GM18505 (cell line): ENCODE measurements around the gene VPS37D.
"Not testable (repeated sequence)": the region's sequence is repeated elsewhere in the genome, so short reads cannot be mapped to it uniquely, and the experiment has no call there.

ENCODE experiments used
- ATAC-seq: cut with Tn5 transposase; IDR thresholded peaks from one replicate; pipeline ENCODE4 v1.9.1; 2021; ENCODE audit not compliant: unreplicated experiment
- POLR2A ChIP-seq: IDR thresholded peaks from 4 replicates; pipeline ENCODE4 v1.6.1; 2011; ENCODE audit warnings: borderline replicate concordance; ENCODE audit not compliant: insufficient read depth, insufficient read length; ENCODE audit errors: extremely low read depth

VPS37D gene

GRCh38 chr7:73652541-73652949 is 15.1 kb upstream of the VPS37D start:
- TF ChIP-seq POLR2A, result no peak
- no peak for ATAC-seq

DNA sequence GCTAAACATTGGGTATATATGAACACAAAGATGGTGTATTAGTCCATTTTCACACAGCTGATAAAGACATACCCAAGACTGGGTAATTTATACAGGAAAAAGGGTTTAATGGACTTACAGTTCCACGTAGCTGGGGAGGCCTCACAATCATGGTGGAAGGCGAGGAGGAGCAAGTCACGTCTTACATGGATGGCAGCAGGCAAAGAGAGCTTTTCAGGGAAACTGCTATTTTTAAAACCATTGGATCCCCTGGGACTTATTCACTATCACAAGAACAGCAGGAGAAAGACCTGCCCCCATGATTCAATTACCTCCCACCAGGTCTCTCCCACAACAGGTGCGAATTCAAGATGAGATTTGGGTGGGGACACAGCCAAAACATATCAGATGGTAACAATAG is 12.3 kb upstream of the VPS37D start:
- ATAC-seq, result not testable (repeated sequence)

- no peak for TF ChIP-seq POLR2A
These were observed 7.6 kb upstream of the VPS37D start for GRCh38 chr7:73659983-73660382.

DNA sequence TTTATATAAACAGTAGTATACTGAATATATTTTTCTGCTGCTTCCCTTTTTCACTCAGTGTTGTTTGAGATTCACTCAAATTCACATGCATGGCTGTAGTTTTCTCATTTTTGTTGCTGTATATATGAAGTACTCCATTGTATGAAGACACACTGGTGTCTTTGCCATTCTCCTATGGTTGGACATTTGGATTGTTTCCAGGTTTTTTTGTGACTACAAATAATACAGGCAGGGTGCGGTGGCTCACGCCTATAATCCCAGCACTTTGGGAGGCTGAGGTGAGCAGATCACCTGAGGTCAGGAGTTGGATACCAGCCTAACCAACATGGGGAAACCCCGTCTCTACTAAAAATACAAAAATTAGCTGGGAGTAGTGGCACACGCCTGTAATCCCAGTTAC is 7.0 kb upstream of the VPS37D start:
- not testable (repeated sequence) for ATAC-seq

More at GRCh38 chr7:73659983-73660382, 7.6 kb upstream of the VPS37D start:
- no peak for ATAC-seq

GRCh38 chr7:73663033-73663432 is 4.6 kb upstream of the VPS37D start:
- no peak for ATAC-seq
- no peak for TF ChIP-seq POLR2A

DNA sequence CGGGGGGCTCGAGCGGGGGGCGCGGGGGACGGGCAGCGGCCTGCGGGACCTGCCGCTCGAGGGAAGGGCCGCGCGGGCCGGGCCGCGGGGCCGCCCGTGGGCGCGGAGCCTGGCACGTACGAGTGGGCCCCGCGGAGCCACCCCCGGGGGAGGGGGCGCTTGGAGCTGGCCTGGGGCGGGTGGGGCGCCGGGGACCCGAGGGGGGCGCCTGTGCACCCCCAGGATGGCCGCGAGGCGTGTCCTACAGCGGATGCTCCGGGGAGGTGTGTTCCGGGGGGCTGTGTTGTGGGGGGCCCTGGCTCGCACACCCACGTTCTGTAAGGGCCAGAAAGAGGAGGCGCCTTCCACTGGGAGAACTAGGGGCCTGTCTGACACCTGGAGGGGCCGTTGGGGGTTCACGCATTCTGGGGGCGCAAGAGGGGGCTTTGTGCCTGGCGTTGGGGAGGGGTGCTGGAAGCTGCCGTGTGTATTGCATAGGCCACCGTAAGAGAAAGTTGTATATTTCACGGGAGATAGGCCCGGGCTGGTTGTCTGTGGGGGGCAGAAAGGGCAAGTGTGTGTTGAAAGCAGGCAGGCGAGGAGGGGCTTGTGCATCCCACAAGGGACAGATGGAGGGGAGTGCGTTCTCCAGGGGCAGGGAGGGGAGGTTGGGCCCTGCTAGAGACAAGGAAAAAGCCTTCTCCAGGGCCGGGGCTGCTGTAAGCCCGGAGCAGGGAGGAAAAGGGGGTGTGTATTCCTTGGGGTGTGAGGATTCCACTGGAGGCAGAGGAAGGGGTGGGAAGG is 663 bp downstream of the VPS37D start:
- no peak for TF ChIP-seq POLR2A
- no peak for ATAC-seq

DNA sequence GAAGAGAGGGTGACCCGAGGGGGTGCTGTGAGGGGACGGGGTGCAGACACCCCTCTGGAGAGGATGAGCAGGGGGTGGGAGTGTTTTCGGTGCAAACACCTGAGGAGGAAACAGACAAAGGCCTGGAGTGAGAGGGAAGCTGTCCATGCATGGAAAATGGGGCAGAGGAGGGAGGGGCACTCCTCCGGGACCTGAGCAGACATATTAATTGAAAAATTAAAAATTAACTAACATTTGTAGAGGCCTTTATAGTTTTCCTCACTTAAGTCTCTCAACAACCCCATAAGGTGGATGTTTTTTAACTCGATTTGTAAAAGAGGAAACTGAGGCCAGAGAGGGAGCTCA is 1.2 kb downstream of the VPS37D start:
- ATAC-seq, result no peak
- TF ChIP-seq POLR2A, result no peak

- ATAC-seq, result no peak
- no peak for TF ChIP-seq POLR2A
These were observed 1.7 kb downstream of the VPS37D start for GRCh38 chr7:73669288-73669701.

- no peak for TF ChIP-seq POLR2A
- no peak for ATAC-seq
These were observed 2.3 kb downstream of the VPS37D start for GRCh38 chr7:73669858-73670385.

DNA sequence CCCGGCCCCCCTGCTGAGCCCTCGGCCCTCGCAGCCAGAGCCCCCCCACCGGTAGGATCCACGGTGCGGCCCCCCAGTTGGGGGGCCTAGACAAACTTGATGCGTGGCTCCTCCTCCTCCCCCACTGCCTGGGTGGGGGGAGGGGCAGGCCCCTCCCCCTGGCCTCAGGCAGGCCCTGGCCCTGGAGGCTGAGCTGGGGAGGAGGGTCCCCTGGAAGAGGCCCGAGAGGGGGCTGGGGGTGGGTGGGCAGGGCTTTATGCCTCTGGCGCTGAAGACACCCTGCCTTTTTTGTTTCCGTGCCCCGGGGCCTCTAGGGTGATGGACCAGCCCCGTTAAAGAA is 3.7 kb downstream of the VPS37D start:
- TF ChIP-seq POLR2A, result no peak
- ATAC-seq, result no peak

DNA sequence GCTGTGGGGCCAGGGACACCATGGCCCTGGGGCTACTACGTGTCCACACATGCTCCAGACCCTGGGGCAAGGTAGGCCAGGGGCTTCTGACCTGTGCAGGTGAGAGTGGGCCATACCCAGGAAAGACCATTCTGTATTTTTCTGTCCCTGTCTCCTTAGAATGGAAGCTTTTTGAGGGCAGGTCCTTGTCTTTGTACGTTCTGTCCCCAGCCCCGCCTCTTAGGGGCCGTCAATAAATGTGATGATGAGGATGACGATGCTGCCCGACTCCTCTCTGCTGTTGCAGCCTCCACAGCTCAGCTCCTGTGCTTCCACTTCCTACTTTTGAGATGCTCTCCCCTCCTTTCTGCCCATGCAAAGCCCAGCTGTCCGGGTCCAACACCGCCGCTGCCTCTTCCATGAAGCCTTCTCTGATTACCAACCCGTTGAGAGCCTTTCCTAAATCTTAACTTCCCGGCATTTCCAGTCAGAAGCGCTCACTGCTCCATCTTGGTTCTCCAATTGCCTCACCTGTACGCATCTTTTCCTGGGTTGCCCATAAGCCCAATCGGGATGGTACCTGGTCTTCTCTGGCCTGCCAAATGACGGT is 4.3 kb downstream of the VPS37D start:
- no peak for TF ChIP-seq POLR2A
- no peak for ATAC-seq

GRCh38 chr7:73674468-73675124 is 7.0 kb downstream of the VPS37D start:
- no peak for ATAC-seq
- TF ChIP-seq POLR2A, result no peak

DNA sequence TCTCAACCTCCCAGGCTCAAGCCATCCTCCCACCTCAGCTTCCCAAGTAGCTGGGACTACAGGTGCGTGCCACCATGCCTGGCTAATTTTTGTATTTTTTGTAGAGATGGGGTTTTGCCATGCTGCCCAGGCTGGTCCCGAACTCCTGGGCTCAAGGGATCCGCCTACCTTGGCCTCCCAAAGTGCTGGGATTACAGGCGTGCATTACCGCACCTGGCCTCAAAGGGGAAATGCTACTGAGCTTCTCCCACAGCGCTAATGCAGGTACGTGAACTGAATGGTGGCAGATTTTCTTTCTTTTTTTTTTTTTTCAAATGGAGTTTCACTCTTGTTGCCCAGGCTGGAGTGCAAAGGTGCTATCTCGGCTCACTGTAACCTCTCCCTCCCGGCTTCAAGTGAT is 8.4 kb downstream of the VPS37D start:
- not testable (repeated sequence) for ATAC-seq

DNA sequence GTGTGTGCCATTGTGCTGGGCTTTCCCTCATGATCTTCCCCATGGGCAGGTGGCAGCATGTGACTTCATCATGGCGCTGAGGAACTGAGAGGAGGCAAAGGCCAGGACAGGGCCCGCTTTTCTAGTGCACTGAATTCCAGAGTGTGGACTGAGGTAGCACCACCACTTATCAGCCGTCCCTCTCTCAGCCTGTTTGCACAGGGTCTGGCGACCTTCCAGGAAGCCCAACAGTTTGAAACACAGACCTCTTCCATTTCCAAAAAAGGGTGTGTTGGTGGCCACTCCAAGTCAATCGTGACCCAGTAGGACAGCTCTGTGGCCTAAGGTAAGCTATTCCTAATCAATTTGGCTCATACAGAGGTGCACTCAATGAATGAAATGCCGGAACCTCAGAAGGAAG is 11.2 kb downstream of the VPS37D start:
- no peak for TF ChIP-seq POLR2A
- no peak for ATAC-seq
